IPS-NIHi7 (cell line): ENCODE measurements around the gene SLC26A5.

ENCODE experiments used
- DNase-seq: peaks from one replicate; pipeline ENCODE4 v3.0.0; 2012; ENCODE audit warnings: mixed read lengths; ENCODE audit errors: extremely low spot score

The SLC26A5 gene

DNA sequence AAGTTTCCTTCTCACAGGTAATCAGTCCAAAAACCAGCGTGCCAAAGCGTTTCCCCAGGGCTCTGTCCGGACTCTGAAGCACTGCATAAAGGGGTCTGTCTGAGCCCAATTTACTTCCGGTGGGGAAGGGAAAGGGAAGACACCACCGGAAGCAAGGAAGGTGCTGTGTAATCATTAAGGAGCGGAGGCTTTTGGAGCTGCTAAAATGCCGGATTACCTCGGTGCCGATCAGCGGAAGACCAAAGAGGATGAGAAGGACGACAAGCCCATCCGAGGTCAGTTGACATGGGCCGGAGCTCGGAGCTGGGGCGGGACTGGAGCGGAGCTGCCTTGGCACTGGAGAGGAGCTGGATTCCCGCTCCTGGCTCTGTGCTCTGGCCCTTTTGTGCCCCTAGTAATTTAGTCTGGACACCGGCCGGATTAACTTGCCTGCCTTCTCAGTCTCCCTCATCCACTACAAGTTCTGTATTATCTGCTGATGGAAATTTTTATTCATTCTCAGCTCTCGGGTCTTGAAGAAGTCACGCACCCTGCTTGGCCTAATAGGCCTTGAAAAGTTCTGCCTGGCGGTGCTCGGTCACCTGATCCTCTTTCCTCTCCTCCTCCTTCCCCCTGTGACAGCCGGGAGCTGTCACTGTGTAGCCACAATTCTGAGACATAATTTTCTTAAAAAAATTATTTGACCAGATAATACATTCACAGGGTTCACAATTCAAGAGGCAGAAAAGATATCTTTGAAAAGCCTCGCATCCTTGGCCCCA, 98.3 kb downstream of the SLC26A5 start, which contains the start of gene PSMC2:
Gene PSMC2, plus strand, starts transcription at position 137 of the 761 bp plus-strand sequence. Its CDS starts 69 bp downstream, at position 206.
- DNase-seq, result peak; percentile 82

DNA sequence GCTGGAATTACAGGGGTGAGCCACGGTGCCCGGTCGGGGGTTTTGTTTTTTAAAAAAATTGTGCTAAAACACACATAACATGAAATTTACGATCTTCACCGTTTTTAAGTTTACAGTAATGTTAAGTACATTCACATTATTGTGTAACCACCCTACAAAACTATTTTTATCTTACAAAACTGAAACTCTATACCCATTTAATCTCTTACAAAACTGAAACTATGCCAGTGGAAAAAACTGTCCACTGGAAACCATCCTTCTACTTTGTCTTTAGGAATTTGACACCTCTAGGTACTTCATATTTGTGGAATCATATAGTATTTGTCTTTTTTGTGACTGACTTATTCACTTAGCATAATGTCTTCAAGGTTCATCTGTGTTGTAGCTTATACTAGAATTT, 99.6 kb downstream of the SLC26A5 start:
- DNase-seq, result no peak

DNA sequence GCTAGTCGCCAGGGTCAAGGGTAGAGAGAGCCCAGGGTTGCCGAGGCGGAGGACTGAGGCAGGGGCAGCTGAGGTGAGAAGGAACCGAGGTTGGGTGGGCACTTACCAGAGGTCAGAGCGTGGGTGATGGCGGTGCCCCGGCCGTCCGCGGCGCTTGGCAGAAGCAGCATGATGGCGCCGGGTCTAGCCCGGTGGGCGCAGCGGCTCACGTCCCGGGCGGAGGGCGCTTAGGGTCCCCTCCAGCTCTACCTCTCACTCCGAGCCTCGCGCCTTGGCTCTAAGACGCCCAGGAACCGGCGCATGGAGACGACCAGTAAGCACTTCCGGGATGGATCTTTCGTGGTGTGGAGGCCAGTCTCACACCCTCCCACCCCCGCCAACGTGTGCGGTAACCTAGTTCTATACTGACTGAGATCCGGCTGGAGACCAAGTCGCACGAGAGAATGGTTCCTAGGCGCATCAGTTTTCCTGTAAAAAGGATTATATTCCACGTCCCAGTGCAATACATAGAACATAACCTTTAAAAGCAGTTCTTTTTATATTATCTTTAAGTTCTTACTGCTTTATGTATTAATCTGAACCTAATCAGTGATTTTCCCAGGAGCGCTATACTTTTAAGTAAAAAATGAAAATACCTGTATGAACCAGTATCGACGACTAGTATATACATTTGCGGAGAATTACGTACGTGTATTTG, 101.4 kb downstream of the SLC26A5 start, which contains the start of gene DNAJC2:
Gene DNAJC2, minus strand, starts transcription at position 315 of the 697 bp plus-strand sequence. Its CDS starts 145 bp downstream, at position 170.
- DNase-seq, result peak; percentile 91

DNA sequence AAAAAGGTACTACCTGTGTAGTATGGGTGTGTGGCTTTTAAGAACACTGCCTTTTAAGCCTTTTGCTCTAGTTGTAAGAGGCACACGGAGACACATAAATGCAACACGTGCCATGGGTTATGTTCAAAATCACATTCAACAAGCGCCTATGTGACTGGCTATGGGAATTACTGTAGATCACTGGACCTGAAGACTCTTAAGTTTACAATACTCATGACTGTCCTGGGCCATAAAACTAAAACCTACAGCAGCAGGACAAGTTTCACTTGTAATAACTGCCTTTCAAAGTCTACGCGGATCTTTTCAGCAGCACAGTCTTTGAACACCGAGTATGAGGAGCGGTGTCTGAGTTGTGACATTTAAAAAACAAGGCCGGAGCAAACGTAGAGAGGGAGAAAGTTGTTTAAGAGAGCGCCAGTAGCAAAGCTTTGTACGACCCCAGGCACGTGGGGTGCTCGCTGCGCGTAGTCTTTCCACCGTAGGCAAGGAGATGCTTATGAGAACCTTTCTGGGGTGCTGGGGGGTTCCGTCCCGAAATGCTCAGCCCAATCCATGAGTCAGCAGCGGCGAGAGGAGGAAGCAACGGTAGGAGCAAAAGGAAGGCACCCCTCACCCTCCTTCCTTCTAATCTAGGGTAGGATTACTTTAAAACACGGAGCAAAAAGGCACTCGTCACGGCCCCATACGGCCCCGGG, 102.1 kb downstream of the SLC26A5 start:
- peak; percentile 15 for DNase-seq

DNA sequence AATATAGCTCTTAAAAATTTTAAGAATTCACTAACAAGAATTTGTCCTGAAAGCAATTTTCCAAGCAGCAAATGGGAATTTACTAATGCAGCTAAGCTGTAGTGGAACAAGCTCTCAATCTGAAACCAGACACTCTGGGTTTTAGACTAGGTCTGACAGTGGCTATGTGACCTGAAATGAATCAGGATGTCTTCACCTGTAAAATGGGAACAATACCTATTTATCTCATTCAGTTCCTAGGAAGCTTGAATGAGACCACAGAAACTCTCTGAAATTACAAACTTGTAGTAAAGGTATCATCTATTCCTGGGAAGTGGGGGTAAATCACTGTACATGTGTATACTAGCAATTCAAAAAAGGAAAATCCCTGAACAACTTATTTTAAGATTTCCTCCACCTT, 102.7 kb downstream of the SLC26A5 start:
- DNase-seq, result no peak

DNA sequence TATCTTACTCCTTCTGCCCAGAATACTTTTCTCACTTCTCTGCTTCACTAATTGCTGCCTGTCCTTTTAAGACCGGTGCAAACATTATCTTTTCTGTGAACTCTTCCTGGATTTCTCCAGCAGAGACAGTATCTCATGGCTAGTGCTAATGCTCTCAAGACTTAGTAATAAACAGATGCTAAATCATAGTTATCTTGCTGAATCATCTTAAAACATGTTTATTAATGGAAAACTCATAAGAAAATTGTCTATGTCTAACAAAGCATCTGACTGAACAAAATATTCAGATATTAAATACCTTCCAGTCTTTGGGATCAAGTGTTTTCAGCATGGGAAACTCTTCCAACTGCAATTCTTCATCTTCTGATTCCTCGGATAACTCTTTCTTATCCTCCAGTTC, 104.5 kb downstream of the SLC26A5 start:
- DNase-seq, result no peak

DNA sequence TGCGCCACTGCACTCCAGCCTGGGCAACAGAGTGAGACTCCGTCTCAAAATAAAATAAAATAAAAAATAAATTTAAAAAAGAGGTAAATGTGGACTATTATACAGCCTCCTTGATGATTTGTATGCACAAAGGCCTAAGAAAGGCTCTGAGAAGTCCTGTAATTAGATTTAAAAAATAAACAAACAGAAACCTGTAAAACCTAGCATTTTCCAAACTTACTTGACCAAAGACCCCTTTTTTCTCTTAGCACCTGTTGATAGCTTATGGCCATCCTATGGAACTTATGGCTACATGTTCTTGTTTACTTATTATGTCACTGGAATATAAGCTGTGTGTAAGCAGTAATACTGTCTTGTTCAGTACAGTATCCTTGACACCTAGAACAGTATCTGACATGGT, 107.1 kb downstream of the SLC26A5 start:
- no peak for DNase-seq

DNA sequence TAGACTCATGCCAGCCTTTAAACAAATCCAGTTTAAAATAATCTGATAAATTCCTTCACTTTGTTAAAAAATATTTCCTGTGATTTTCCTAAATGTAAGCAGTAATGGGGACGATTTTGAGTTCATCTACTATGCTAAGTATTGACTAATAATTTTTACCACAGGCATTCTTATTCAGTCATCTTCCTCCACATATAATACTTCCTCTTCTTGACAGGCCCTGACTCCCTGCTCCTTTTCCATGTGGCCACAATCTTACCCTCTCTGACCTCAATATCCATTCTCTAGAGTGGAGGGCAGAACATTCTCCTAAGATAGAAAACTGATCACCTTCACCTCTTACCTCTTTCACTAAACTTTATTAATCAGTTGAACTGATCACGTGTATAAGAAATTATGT, 109.2 kb downstream of the SLC26A5 start:
- DNase-seq, result no peak

DNA sequence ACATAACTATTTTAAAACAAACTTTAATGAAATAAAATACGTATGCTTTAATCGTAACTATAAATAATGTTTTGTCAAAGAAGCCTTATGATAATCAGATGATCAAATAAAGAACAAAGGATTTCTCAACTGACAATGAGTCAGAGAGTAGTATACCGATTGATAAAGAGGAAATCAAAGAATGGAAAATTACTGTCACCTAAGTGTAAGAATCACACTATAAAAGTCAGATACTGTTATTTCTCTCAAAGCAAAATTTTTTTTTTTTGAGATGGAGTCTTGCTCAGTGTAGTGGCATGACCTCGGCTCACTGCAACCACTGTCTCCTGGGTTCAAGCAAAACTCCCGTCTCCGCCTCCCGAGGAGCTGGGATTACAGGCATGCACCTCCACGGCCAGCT, 120.3 kb downstream of the SLC26A5 start:
- no peak for DNase-seq
